HUES48 (cell line): ENCODE measurements around the gene XYLT1.

Source experiments
- H3K27ac ChIP-seq: one replicate; pipeline ENCODE4 v1.7.0; 2013; ENCODE audit warnings: low read depth, low read length, inconsistent platforms
- H3K27me3 ChIP-seq: 2 replicates; pipeline ENCODE4 v1.6.1; 2013; ENCODE audit warnings: mild to moderate bottlenecking, low read length; ENCODE audit not compliant: control insufficient read depth, insufficient read depth
- H3K36me3 ChIP-seq: 2 replicates; pipeline ENCODE4 v1.6.1; 2013; ENCODE audit warnings: low read length; ENCODE audit not compliant: control insufficient read depth, insufficient read depth
- H3K4me1 ChIP-seq: 2 replicates; pipeline ENCODE4 v1.6.1; 2013; ENCODE audit warnings: mild to moderate bottlenecking, low read length; ENCODE audit not compliant: control insufficient read depth, insufficient read depth
- H3K4me3 ChIP-seq: 2 replicates; pipeline ENCODE4 v1.5.1; 2013; ENCODE audit warnings: mild to moderate bottlenecking, low read depth, low read length
- H3K9ac ChIP-seq: 2 replicates; pipeline ENCODE4 v1.6.1; 2013; ENCODE audit warnings: mild to moderate bottlenecking, low read depth, low read length, moderate library complexity
- H3K9me3 ChIP-seq: 2 replicates; pipeline ENCODE4 v1.6.1; 2013; ENCODE audit warnings: low read length; ENCODE audit not compliant: control insufficient read depth, insufficient read depth

XYLT1 gene

DNA sequence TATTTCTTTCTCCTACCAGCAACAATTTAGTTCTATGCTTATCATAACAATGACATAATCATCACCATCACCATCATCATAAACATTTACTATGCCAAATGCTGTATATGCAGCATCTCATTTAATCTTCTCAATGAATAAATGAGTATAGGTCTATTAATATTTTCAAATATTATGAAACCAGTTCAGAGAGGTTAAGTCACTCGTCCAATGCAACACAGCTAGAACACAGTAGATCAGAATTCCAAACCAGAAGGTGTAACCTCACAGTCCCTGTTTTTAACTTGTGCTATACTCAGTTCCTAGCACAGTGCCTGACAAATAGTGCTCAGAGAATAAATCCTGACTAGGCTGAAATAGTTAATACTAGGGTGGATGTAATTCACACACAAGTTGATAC lies 314.8 kb downstream of the XYLT1 start:
- Histone ChIP-seq H3K27ac (no peak overlapping the region), H3K9me3 (no peaks in the 10 kb centered on the region), H3K4me3 (no peak overlapping the region), H3K4me1 (peaks cover 6% of the 10 kb centered on the region), H3K36me3 (no peaks in the 10 kb centered on the region), H3K27me3 (no peaks in the 10 kb centered on the region), H3K9ac (no peak overlapping the region)

DNA sequence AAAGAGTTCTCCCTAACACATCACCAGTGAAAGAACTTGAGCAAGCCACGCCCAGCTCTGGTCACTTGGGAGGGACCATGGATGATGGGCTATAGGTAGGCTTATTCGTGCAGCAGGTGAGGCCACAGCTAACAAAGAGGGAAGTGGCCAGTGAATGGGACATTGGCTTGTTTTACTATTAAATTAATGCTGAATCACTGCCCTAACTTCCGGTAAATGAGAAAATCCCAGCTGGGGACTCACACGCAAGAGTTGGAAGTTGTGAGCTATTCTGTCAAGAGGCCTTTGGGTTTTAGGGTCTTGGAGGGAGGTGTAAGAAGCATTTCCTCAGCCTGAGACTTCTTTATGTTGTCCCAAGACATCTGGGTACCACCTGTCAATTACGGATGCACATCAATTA lies 315.3 kb downstream of the XYLT1 start:
- Histone ChIP-seq H3K9ac (no peak overlapping the region), H3K9me3 (no peaks in the 10 kb centered on the region), H3K4me3 (no peak overlapping the region), H3K27me3 (no peaks in the 10 kb centered on the region), H3K27ac (no peak overlapping the region), H3K36me3 (no peaks in the 10 kb centered on the region), H3K4me1 (peaks cover 3% of the 10 kb centered on the region)

DNA sequence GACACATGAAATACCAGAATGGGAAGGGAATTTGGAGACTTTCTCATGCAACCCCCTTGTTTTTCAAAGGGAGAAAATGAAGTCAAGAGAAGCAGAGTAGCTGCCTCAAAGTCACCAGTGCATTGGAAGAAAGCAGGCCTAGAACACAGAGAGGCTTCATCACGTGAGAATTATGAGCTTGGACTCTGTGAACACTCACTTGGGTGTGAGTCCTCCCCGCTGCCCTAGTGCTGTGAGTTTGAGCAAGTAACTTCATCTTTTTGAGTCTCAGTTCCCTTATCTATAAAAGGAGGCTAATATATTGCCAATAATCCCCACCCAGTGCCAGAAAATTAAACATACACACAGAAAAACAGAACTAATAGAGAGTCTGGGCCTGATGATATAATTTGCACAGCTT lies 315.8 kb downstream of the XYLT1 start:
- no peaks in the 10 kb centered on the region for H3K36me3 ChIP-seq

DNA sequence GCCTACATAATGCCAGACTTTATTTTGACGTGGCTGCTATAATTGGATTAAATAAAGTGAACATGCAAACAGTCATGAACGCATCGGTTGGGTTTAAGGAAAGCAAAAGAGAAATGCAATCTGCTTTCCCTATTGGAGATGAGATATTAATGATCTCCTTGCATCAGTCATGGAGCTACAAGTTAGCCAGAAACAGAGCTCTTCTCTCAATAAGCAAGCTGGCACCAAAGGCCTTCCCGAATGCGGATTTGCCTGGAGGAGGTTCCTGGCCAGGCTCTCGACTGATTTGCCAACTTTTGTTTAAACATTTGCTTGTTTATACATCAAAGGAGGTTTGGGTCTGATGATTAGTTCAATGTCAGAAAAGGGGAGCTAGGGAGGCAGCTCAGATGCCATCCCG lies 318.4 kb downstream of the XYLT1 start:
- no peaks in the 10 kb centered on the region for H3K9me3 ChIP-seq
- H3K4me3 ChIP-seq = no peak overlapping the region
- H3K27ac ChIP-seq = no peak overlapping the region
- H3K9ac ChIP-seq = no peak overlapping the region
- no peaks in the 10 kb centered on the region for H3K27me3 ChIP-seq
- H3K36me3 ChIP-seq = no peaks in the 10 kb centered on the region
- no peaks in the 10 kb centered on the region for H3K4me1 ChIP-seq

More for the DNA sequence above, 315.8 kb downstream of the XYLT1 start:
- Histone ChIP-seq H3K4me1 (no peaks in the 10 kb centered on the region), H3K9ac (no peak overlapping the region), H3K4me3 (no peak overlapping the region), H3K27me3 (no peaks in the 10 kb centered on the region), H3K27ac (no peak overlapping the region), H3K9me3 (no peaks in the 10 kb centered on the region)

DNA sequence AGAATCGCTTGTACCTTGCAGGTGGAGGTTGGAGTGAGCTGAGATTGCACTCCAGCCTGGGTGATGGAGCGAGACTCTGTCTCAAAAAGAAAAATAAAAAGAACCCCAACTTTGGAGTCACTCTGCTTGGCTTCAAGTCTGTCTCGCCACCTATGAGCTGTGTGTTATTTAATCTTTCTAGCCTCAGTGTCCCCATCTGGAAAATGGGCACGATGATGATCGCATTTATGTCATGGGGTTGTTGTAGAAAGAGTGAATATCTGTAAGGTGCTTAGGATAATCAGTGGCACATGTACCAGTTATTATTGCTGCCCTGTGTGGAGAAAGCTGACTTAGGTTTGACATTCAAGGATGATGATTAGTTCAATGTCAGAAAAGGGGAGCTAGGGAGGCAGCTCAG lies 319.4 kb downstream of the XYLT1 start:
- H3K27me3 ChIP-seq = no peaks in the 10 kb centered on the region
- H3K9ac ChIP-seq = no peak overlapping the region
- H3K4me1 ChIP-seq = no peaks in the 10 kb centered on the region
- no peaks in the 10 kb centered on the region for H3K36me3 ChIP-seq
- no peak overlapping the region for H3K27ac ChIP-seq
- no peaks in the 10 kb centered on the region for H3K9me3 ChIP-seq
- no peak overlapping the region for H3K4me3 ChIP-seq

DNA sequence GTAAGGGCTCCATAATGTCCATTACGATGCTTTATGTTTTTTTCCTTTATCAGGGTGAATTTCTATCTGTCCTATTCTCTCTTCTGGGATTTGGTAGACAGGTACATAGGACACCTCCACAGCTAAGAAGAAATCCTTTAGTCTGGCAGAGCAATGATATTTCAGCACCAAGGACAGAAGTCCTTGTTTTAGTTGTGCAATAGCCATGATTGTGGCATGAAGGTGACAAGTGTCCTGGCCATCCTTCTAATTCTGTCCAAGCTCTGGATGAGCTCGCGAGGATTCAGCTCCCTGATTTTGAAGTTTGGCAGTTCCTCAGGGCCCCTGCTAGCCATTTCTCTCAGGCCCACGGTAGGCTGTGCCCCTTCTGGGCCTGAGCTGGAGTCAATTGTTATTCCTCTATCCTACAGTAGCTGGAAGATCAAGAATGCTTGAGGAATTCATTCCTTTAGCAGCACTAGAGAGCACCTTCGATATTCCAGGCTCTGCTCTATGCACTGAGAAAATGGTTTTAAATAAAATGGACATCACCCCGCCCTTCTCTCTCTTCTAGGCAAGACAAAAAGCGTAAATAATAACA lies 320.8 kb downstream of the XYLT1 start:
- no peak overlapping the region for H3K4me3 ChIP-seq
- H3K36me3 ChIP-seq = no peaks in the 10 kb centered on the region
- no peak overlapping the region for H3K27ac ChIP-seq
- H3K27me3 ChIP-seq = no peaks in the 10 kb centered on the region
- H3K4me1 ChIP-seq = no peaks in the 10 kb centered on the region
- no peaks in the 10 kb centered on the region for H3K9me3 ChIP-seq
- H3K9ac ChIP-seq = no peak overlapping the region

DNA sequence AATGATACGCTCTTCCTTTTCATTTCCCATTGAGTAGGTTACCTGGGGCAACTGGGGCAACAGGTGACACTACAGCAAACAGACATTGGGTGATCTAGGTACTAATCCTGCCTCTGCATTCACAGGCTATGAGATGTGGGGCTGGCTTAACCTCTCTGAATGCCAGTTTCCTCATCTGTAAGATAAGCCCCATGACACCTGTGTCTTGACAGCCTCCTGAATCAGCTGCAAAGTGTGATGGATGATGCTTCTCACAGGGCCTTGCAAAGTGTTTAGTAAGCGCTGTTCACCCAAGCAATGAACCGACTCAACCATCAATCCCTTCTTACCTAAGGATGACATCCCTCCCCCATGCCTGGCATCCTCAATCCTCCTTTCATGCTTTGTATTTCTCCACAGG lies 322.8 kb downstream of the XYLT1 start:
- Histone ChIP-seq H3K4me3 (no peak overlapping the region), H3K4me1 (no peaks in the 10 kb centered on the region), H3K9ac (no peak overlapping the region), H3K27me3 (no peaks in the 10 kb centered on the region), H3K27ac (no peak overlapping the region), H3K9me3 (no peaks in the 10 kb centered on the region), H3K36me3 (no peaks in the 10 kb centered on the region)

DNA sequence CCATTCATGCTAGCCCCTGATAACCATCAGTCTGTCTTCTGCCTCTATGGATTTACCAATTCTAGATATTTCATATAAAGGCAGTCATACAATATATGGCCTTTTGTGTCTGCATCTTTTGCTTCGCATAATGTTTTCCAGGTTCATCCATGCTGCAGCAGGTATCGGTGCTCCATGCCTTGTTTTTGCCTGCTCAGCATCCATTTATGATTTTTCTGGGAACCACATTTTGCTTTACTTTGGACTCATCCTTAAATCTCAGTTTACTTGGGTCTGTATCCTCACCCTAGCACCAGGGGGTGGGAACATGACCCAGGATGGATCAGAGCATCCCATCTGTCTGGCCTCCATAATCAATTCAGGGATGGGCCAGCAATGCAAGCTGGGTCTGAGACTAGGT lies 325.7 kb downstream of the XYLT1 start:
- Histone ChIP-seq H3K9ac (no peak overlapping the region), H3K36me3 (no peaks in the 10 kb centered on the region), H3K4me1 (no peaks in the 10 kb centered on the region), H3K27me3 (no peaks in the 10 kb centered on the region), H3K27ac (no peak overlapping the region), H3K4me3 (no peak overlapping the region), H3K9me3 (no peaks in the 10 kb centered on the region)

DNA sequence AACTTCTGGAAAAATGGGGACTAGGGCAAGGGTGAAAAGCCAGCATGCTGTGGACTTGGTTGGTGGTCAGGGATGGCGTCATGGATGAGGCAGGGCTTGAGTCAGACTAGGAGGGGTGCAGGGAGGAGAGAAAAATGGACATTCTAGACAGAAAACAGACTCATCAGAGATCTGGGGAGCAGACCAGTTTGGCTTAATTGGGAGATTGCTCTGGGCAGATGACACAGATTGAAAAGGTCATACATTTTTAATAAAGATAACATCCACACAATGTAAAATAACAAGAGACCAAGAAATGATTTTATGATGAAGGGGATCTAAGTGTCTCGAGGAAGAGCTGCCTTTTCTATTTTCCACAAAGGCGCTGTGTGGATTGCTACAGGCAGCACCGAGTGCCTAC lies 326.3 kb downstream of the XYLT1 start:
- Histone ChIP-seq H3K4me3 (no peak overlapping the region), H3K27ac (no peak overlapping the region), H3K27me3 (no peaks in the 10 kb centered on the region), H3K9ac (no peak overlapping the region), H3K4me1 (no peaks in the 10 kb centered on the region), H3K9me3 (no peaks in the 10 kb centered on the region), H3K36me3 (no peaks in the 10 kb centered on the region)

DNA sequence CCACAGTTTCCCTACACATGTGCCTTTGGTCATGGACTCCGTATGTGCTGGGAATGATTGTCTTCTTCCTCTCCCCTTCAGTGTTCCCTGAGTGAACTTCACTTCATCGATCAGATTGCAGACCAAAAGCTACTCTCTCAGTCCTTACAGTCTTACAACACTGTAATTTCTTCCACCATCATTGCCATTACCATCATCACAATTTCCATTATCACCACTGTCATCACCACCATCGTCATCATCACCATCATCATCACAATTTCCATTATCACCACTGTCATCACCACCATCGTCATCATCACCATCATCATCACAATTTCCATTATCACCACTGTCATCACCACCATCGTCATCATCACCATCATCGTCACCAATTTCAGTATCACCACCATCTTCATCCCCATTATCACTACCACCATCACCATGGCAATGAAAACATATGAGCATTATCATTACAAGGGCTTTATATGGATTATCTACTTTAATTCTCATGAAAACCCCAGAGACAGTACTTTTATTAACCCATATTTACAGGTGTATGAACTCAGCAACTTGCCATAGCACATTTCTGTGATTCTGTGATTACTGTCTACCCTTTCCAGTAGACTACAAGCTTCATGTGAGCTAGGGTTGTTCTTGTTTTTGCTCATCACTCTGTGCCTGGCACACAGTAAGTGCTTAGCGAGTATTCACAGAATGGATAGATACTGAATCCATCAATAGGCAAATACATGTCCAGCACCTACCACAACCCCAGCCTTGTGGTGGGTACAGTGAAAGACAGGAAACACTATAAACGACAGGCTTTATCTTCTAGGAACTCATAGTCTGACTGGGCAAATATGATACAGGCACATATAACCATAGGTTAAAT lies 327.0 kb downstream of the XYLT1 start:
- Histone ChIP-seq H3K27me3 (no peaks in the 10 kb centered on the region), H3K36me3 (no peaks in the 10 kb centered on the region), H3K9ac (no peak overlapping the region), H3K4me3 (no peak overlapping the region), H3K27ac (no peak overlapping the region), H3K9me3 (no peaks in the 10 kb centered on the region), H3K4me1 (no peaks in the 10 kb centered on the region)

DNA sequence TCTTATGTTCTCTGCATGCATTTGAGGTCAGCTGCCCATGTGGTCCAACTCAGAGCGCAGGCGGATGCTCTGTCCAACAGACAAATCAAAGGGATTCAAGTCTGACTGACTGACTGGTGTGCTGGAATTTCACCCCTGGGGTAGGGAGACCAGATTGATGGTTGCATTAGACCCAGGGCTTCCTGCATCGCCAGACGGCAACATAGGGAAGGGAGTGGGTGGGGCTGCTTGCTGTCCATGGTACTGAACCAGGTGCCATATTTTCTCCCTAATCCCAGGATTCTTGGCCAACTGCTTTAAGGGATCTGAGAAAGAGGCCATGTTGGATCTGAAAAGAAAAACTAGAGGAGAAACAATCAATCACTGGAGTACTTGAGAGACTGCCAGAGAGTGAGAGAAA lies 332.0 kb downstream of the XYLT1 start:
- no peak overlapping the region for H3K27ac ChIP-seq
- H3K9me3 ChIP-seq = no peaks in the 10 kb centered on the region
- H3K4me1 ChIP-seq = no peaks in the 10 kb centered on the region
- H3K27me3 ChIP-seq = no peaks in the 10 kb centered on the region
- H3K9ac ChIP-seq = no peak overlapping the region
- no peak overlapping the region for H3K4me3 ChIP-seq
- H3K36me3 ChIP-seq = peaks cover 10% of the 10 kb centered on the region
